T-helper 2 cell (primary cell): ENCODE data around the gene SLC25A41.

ENCODE experiments used
- DNase-seq, 5 experiments: peaks; one replicate each; pipeline versions ENCODE4 v3.0.0 to v3.0.0-alpha.2; 2012 to 2022
- total RNA-seq, 2 donors: gene quantifications; one replicate each; lab custom pipeline; 2026; lab: John Stamatoyannopoulos, UW

The SLC25A41 gene
- total RNA-seq, result 0 reads per million in 2 donors

DNA sequence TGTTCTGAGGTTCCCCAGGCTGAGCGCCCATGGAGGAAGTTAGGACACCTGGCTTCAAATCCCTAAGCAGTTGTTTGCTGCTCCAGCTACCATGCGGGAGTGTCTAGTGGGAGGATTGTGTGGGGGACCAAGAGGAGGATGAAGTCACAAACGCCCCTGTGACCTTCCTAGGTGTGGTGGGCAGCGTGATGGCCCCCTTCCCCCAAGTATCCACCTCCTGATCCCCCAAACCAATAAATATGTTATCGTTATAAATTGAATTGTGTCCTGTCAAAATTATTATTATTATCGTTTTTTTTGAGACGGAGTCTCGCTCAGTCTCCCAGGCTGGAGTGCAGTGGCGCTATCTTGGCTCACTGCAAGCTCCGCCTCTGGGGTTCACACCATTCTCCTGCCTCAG lies at the start of gene SLC25A41:
Gene SLC25A41, minus strand, starts transcription at position 101 of the 400 bp plus-strand sequence. Its CDS starts 70 bp downstream, at position 31.
- no peak for DNase-seq

DNA sequence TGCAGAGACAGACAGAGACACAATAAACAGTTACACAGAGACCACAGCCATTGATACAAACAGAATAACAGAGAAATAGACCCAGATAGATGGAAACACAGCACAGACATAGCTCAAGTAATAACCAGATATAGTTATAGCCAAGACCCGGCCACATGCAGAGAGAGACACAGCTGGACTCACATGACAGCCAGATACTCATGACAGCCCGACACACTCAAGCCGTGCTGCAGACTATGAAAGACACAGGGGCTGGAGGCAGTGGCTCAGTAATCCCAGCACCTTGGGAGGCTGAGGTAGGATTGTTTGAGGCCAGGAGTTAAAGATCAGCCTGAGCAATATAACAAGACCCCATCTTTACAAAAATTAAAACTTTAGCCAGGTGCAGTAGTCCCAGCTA lies 49.7 kb upstream of the SLC25A41 start:
- no peak for DNase-seq

DNA sequence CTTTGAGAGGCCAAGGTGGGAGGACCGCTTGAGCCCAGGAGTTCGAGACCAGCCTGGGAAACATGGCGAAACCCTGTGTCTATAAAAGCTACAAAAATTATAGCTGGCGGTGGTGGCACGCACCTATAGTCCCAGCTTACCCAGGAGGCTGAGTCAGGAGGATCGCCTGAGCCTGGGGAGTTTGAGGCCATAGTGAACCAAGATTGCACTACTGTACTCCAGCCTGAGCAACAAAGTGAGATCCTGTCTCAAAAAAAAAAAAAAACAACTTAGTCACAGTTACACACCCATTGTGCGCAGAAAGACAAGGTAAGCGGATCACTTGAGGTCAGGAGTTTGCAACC lies 48.8 kb upstream of the SLC25A41 start:
- no peak for DNase-seq

DNA sequence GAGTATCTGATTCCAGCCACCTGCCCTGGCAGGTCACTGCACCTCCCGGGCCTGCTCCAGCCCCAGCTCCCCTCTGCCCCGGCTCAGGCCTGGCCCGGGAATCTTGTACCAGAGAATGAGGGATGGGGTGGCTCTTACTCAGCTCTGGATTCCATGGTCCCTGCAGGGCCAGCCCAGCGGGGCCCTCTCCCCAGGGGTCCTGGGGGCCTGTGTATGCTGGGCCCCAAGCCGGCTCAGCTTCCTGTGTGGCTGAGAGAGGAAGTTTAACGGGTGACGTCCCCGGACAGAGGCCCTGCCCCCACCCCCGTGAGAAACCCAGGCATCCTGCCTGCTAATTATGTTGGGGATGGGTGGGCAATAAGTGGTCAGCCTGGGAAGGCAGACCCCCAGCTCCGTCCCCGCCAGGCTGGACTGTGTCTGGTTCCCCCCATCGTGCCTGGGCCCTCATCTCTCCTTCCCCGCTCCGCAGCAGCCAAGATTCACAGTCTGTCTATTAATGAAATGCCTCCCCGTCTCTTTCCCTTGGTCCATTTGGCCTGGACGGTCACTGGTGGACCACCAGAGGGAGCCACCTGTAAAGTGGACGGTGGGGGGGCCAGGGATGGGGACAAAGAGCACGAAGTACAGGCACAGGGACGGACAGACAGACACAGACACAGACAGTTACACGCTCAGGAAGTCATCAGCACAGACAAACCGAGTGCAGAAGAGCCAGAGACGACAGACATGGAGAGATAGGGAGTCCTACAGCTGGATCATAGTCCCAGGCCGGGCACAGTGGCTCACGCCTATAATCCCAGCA lies 48.2 kb upstream of the SLC25A41 start, which contains the start of gene DENND1C:
Gene DENND1C, minus strand, starts transcription at position 247 of the 802 bp plus-strand sequence. Its CDS starts 92 bp downstream, at position 155.
- DNase-seq, result peak in 4 of 5 experiments; percentile 46 to 88 (median 50)

DNA sequence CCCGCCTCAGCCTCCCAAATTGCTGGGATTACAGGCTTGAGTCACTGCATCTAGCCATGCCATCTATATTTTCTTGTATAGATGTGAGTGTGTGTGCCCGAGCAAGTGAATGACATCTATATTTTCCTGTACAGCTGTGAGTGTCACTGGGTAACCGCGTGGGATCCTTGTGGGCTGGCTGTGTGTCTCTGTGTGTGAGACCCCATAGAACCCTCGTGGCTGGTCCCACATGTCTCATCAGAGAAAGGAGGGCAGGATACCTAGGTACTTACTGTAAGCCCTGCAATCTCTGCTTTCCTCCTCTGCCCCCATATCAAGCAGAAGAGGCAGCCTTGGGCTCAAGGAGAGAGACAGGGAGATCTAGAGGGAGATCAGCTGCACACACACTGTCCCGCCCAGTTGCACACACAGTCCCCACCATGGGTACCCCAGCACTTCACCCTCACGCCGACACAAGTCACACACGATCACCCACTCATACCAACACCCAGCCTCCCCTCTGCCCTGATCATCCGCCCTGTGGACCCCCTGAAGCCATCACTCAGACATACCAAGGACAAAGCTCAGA lies 47.4 kb upstream of the SLC25A41 start:
- DNase-seq, result peak in 1 of 5 experiments; percentile 67

DNA sequence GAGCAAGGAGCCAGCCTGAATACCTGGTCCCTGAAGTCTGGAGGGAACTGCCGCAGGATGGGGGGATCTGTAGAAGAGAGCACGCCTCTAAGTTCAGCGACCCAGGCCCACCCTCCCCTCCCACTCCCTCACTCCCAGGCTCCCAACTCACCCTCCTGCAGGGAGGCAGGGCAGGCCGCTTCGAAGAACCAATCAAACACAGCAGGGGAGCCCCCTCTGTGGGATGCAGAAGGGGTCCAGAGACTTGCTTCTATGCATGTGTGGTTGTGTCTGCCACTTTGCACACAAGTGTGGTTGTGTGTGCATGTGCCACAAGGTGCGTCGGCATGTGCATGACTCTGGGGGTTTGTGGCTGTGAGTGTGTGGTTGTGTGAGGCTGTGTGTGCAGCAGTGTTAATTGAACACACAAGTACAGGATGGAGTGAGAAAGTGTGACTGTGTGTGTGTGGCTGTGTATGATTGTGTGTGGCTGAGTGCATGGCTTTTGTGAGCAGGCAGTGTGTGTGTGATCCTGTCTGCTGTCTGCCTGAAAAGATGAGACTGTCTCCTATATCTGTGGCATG lies 46.4 kb upstream of the SLC25A41 start:
- DNase-seq, result peak in 1 of 5 experiments; percentile 73

DNA sequence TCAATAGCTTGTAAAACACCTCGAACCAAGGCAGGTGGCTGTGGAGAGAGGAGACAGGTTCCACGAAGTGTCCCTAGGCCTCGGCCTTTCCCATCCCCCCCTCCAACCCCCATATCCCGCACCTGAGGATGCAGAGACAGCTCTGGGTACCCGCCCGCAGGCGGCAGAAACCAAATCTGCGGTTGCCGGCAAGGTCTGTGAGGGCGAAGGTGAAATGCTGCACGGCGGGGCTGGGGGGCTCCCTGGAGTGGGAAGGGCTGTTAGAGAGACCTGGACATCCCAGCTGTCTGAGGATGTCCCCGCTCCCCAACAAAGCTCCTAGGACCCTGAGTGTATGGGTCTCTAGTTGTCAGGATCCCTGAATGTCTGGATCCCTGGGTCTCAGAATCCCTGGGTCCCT lies 45.3 kb upstream of the SLC25A41 start:
- no peak for DNase-seq

DNA sequence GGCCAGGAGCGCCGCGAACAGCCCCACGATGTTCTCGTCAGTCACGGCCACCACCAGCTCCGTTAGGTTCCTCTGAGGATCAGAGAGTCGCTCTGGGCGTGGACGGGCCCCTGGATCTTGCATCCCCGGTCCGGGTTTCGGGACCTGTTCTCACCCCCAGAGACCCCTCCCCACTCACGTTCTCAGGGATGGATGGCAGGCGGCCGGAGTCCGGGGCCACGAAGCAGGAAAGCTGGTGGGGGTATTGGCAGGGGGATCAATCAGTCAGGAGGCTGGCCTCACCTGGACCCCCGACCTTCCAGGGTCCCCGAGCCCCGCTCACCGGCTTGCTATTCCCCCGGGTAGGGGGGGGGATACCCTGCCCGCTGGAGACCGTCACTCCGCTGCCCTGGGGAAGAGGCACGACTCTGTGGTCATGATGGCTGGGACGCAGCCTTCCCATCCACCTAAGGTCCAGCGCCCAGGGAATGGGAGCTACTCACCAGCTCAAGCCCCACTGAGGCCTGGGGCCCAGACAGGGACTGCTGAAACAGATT lies 43.4 kb upstream of the SLC25A41 start:
- no peak for DNase-seq

DNA sequence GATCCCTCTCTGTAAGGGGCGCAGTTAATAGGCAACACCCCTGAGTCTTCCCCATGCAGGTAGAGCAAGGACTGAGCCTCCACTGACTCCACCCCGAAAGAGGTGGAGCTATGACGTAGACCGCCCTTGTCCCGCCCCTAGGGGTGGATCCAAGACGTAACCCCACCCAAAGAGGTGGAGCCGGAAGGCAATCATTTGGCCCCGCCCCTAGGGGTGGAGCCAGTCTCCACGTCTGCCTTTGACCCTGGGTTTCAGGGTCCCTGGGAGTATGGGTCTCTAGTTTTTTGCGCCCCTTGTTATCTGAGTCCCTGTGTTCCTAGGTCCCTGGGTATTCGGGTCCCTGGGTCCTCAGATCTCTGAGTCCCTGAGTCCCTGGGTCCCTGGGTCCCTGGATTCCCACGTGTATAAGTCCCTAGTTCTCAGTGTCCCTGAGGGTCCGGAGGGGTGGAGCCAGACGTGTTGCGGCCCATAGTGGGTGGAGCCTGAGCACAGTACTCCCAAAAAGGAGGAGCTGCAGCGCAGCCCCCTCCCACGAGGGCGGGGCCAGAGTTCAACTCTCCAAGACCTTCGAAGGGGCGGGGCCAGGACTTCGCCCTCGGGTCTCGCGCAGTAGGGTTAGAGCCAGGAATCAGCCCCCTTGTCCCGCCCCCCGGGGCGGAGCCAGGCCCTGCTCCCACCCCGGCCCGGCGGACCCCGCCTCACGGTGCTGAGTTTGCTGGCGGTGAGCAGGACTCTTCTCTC lies 42.8 kb upstream of the SLC25A41 start:
- DNase-seq, result peak; percentile 40 to 62 (median 55)

DNA sequence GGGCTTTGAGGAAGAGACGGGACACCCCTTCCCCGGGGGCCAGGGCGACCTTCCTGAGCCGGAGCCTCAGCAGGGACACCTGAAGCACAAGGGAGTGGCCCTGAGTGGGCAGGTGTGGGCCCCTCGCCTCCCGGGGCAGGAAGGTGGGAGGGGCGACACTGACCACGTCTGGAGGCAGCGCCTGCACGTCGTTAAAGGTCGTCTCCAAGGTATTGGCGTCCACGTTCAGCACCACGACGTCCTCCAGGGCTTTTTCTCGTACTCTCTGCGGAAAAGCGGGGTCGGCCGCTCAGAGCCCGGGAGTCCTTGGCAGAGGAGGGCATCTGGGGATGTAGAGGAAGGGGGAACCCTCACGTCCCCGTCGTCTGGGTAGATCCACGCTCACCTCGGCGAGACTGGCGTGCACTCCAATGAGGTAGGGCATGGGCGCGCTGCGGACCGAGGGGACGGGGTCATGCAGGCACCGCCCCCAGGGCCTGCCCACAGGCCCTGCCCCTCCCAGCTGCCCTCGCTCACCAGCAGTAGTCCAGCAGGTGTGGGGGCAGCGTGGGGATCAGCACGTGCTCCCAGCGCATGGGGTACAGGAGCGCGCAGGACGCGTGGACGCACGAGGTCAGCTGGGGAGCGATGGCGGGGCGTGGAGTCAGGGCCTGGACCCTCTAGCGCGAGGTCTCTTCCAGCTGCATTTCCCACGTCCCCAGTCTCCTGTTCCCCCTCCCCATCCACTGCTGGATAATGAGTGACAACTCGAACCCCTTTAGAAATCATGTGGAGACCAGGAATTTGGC lies 42.0 kb upstream of the SLC25A41 start:
- no peak for DNase-seq

DNA sequence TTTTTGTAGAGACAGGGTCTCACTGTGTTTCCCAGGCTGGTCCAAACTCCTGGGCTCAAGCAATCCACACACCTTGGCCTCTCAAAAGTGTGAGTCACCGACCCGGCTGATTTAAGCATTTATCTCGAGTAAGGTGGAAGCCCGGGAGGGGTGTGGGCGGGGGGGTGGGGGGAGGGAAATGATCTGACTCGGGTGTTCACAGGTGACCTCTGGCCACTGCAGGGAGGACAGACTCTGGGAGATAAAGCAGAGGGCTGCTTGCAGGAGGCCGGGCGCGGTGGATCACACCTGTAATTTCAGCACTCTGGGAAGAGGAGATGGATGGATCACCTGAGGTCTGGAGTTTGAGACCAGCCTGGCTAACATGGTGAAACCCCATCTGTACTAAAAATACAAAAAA lies 40.1 kb upstream of the SLC25A41 start:
- no peak for DNase-seq

DNA sequence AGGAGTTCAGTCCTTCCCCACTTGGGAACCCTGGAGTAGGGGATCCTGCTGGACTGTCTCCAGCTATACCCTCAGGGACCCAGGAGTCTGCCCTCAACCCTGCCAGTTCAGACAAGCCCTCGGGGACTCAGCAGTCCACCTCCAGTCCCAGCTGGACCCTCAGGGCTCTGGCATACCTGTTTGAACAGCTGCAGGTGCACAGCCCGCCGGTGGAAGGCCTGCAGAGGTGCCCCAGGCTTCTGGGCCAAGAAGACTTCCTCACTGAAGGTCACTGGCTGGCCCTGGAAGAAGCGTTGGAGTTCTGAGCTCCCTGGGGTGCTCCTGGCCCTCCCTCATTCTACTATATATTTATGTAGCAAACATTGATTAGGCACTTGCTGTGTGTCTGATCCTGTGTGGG lies 39.1 kb upstream of the SLC25A41 start:
- no peak for DNase-seq

DNA sequence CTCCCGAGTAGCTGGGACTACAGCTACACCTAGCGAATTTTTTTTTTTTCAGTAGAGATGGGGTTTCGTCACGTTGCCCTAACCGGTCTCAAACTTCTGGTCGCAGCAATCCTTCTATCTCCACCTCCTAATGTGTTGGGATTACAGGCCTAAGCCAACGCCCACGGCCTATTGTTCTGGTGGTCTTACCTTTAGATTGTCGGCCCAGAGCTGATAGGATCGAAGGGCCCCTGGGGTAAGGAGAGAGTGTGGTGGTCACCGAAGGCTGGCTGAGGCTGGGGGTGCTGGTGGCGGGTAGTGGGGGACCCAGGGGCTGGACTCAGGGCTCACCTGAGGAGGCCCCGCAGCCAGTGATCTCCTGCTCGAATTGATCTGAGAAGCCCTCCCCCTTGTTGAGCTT lies 37.5 kb upstream of the SLC25A41 start:
- DNase-seq, result no peak

DNA sequence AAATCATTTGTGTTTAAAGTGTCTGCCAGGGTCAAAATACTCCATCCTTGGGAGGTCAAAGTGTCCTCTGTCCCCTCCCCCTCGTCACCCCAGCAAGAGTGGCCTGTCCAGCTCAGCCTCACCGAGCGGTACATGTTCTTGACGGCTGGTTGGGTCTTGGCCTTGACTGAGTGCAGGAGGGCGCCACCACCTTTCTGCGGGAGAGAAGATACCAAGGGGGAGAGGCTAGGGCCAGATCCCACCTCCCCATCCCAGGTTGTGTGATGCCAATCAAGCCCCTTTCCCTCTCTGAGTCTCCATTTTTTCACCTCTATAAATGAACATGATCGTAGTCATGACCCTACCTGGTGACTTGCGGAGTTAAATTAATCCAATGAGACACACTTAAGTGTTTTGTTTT lies 36.6 kb upstream of the SLC25A41 start:
- no peak for DNase-seq

DNA sequence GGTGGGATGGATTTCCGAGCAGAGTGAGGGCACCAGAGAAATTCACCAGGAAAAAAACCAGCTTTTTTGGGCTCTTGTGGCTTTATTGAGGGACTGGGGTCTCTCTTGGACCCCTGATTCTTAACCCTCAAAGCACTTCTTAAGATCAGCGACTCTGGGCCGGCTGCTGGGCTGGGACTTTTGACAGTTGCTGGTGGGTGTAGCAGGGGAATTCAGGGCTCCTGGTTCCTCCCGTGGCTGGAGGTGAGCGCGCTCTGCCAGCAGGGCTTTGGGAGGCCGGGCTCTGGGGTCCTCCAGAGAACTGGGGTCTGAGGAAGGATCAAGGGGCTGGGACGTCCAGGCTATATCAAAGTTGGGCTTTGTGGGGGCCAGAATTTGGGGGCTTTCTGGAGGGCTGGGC lies 33.8 kb upstream of the SLC25A41 start:
- no peak for DNase-seq

DNA sequence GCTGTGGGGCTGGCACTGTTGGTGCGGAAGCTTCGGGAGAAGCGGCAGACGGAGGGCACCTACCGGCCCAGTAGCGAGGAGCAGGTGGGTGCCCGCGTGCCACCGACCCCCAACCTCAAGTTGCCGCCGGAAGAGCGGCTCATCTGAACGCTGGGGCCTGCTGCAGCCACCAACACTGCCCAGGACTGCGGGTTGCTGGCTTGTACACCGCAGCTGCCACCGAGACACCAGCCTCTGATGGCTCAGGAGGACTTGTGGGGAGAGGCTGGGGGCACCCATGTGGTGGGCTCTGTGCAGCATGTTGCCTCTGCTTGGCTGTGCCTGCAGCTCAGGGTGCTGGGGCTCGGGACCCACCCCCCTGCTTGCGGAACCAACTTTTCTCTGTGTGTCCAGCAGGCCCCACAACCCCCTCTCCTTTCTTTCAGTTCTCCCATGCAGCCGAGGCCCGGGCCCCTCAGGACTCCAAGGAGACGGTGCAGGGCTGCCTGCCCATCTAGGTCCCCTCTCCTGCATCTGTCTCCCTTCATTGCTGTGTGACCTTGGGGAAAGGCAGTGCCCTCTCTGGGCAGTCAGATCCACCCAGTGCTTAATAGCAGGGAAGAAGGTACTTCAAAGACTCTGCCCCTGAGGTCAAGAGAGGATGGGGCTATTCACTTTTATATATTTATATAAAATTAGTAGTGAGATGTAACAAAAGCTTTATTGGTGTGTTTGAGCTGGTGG lies 33.1 kb upstream of the SLC25A41 start:
- DNase-seq, result peak in 1 of 5 experiments; percentile 16

DNA sequence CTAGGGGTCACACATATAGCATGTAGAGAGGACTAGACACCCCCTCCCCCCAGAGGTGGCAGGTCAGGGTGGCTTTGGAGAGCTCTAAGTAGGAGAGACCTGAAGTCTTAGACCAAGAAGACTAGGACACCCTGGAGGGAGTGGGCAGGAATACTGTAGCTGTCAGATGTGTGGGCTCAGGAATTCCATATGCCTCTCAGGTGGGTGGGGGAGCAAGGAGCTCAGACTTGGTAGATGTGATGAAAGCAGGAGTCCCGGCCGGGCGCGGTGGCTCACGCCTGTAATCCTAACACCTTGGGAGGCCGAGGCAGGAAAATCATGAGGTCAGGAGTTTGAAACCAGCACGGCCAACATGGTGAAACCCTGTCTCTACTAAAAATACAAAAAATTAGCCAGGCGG lies 32.1 kb upstream of the SLC25A41 start:
- no peak for DNase-seq

DNA sequence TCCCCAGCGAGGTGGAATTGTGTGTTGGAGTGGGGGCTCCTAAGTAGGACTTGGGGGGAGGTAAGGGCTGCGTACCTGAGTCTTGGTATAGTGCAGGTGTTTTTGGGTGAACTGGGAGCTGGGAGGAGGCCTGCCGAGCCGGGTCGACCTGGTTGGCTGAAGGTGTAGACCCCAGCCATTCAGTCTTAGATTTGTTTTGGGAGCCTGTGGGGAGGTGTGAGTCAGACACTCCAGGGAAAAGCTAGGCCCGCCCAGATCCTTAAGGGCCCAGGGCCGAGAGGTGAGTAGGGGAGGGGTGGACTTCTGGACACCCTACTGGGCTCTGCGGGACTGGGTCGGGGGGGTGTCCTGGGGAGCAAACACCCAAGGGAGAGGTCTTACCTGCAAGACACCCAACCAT lies 31.4 kb upstream of the SLC25A41 start:
- no peak for DNase-seq

DNA sequence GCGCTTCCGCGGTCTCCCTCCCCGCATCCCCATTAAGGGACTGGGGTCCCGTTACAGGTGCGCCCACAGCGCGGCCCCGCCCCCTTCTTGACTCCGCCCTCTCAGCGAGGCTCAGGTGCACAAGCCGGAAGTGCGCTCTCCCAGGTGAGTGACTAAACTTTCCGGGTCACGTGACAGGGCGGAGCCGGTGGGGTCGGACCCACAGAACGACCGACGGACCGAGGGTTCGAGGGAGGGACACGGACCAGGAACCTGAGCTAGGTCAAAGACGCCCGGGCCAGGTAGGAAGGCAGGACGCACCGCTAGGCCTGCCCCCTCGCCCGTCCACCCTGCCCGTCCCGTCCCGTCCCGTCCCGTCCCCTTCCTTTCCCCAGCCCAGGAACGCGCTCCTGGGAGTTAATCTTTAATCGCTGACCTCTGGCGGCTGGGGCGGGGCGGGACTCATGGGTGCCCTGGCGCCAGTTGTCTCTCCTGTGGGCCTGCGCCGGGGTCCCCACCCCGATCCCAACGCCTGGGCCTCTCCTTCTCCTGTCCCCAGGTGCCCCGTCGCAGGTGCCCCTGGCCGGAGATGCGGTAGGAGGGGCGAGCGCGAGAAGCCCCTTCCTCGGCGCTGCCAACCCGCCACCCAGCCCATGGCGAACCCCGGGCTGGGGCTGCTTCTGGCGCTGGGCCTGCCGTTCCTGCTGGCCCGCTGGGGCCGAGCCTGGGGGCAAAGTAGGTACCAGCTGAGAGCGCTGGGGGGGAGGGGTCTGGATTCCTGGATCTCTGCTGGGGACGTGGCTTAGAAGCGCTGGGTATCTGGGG lies 30.7 kb upstream of the SLC25A41 start, which contains the start of gene CRB3:
Gene CRB3, plus strand, starts transcription at position 202 of the 804 bp plus-strand sequence. Its CDS starts 431 bp downstream, at position 633.
- DNase-seq, result peak in 1 of 5 experiments; percentile 40
